Ecto neural progenitor cell (in vitro differentiated cells): ENCODE measurements around the gene NKX1-1.

ENCODE experiments used
- DNase-seq: peaks from one replicate; pipeline ENCODE4 v3.0.0-alpha.2; 2018; ENCODE audit warnings: low spot score

NKX1-1 gene

GRCh38 chr4:1385373-1386340 is 20.6 kb downstream of the NKX1-1 start:
- DNase-seq = no peak

DNA sequence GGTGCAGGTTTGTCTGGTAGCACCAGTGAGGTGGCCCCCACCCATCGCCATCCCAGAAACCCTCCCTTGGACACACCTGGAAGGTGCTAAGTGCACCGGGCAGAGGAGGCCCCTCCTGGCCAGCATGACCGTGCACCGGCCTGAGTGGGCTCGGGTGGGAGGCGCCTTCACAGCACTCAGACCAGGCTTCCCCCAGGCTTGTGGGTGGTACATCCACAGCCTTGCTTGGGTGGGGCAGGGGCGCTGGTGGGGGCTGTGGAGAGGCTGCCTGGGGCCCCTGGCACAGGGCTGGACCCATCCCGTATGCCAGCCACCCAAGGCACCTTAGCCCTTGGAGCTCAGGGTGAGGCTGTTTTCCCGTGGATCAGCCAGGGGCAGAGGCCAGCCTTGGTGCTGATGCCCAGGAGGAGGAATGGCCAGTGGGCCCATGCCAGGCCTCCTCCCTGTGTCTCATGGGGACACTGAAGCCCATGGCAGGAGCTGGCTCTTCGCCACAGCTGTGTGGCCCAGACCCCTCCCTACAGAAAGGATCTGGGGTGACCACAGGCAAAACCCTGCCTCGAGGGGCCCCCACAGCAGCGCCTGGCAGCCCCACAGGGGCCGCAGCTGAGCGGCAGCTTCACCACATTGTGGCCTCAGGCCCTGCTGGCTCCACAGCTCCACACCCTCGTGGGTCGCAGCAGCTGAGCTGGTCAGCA is 21.4 kb downstream of the NKX1-1 start:
- DNase-seq = no peak

DNA sequence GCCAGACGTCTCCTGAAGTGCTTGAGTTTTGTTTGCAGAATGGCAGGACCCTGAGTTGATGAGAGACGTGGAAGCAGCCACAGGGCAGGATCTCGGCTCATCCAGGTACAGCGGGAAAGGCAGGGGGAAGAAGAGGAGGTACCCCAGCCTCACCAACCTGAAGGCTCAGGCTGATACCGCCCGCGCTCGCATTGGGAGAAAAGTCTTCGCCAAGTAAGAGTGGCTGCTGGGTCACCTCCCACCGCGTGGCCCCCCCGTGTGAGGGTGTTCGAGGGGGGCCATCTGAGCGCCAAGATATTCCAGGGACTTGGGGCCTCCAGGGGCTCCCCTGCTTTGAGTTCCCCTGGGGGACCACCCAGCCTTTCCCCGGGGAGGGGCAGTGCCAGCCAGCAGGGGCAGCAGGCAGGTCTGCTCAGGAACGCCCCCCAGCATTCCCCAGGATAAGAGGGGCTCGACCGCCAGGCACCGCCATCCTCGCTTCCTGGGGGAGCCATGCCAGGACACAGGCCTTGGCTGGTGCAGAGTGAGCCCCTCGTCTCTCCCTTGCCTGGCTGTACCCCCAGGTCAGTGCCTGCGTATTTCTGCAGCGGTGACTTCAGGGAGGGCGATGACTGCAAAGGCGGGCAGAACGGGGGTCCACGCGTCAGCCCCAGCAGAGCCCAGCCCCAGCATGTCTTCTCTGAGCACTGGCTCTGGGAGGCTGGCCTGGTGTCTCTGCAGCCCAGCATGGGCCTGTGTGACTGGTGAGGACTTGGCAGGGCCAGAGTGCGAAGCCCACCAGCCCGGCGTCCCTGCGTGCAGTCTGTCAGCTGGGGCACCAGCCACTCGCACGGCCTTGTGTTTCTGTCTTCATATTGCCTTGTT is 22.3 kb downstream of the NKX1-1 start:
- DNase-seq = no peak

- no peak for DNase-seq
These were observed 23.2 kb downstream of the NKX1-1 start for GRCh38 chr4:1382776-1383727.

- no peak for DNase-seq
These were observed 24.2 kb downstream of the NKX1-1 start for GRCh38 chr4:1381944-1382541.

DNA sequence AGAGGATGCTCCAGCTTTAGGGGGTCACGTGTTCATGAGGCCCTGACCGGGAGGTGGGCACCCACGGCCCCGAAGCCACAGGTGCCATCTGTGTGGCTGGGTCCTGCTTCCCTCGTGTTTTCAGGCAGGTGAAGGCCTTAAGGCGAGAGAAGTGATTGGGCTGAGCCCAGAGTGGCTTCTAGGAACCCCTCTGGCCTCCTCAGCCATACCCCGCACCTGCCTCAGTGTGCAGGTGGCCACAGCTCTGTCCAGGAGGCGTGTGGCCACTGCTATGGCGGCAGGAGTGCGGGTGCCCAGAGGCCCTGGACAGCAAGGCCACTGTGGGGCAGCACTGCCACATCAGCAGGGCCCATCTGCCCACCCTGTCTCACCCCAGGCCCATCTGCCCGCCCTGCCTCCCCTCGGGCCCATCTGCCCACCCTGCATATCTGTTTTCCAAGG is 25.0 kb downstream of the NKX1-1 start:
- no peak for DNase-seq

DNA sequence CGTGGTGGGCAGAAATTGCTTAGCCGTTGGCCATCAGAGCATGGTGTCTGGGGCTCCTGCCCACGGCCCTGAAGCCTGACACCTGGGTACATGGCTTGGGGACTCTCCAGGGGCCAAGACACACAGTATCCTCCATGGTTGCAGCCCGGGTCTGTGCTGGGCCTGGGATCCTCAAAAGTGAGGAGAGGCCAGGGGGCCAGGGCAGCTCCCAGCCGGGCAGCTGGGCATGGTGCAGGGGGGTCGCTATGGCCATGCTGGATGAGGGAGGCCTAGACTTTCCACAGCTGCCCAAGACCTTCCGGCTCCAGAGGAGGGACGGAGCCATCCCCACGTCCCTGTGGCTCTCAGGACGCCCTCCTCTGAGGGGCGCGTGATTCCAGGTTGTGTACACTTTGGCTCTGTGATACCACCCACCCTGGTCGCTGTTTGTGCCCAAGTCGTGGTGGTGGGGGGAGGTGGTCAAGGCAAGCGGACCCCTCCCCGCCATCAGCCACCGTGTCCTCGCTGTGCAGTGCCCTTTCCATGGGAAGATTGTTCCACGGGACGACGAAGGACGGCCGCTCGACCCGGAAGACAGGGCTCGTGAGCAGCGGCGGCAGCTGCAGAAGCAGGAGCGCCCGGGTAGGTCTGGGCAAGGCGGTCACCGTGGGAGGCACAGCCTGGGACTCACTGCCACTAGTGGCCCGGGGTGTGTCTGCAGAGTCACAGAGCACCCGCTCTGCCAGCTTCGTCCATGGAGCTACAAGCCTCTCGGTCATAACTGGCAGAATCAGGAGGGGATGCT is 25.7 kb downstream of the NKX1-1 start:
- no peak for DNase-seq

- no peak for DNase-seq
These were observed 26.4 kb downstream of the NKX1-1 start for GRCh38 chr4:1379801-1380331.

- no peak for DNase-seq
These were observed 26.9 kb downstream of the NKX1-1 start for GRCh38 chr4:1379351-1379781.

DNA sequence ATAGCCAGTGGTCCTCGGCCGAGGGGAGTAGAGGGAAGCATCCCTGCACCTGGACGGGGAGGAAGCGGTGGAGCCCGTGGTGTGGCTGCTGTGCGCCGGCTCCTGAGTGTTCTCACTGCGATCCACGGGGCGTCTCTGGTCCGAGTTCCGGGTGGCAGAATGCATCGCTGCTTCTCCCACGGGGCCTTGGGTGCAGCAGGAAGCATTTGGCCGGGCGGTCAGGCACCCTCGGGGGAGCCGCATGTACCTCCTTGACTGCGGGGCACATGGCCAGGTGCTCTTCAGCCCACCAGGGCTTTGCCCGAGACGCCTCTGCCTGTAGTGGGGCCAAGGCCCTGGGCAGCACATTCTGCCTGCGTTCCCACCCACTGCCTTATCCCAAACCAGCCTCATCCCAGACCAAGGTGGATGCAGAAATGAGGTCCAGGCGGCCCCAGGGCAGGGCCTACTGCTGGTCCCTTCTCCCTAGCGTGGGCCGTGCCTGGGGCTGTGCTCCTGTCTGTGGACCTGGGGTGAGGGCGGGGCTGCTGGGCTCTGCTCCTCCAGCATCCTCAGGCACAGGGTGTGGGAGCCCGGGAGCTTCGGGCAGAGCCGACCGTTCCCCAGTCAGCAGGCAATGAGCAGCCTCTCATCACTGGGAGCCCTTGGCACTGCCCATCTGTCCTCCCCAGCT is 27.5 kb downstream of the NKX1-1 start:
- no peak for DNase-seq

- no peak for DNase-seq
These were observed 28.5 kb downstream of the NKX1-1 start for GRCh38 chr4:1377606-1378261.

- DNase-seq = no peak
These were observed 29.2 kb downstream of the NKX1-1 start for GRCh38 chr4:1376841-1377605.

DNA sequence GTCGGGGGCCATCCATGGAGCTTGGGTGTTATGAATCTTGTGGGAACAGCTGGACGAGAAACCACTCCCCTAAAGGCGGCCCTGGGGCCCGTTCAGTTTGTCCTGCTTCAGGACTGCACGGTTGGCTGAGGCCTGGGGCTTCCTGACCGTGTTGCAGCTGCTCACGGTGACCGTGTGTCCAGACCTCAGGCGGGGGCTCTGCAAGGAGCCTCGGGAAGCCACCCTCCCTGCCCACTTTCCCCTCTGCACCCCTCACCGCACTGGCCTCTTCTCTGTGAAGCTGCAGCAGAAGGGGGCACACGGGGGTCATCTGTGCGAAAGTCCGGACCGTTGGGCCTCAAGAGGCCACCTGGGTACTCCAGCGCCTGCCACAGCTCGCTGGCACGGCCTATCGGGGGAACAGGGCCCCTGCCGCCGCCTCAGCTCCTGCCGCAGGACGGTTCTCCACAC is 29.8 kb downstream of the NKX1-1 start:
- DNase-seq = no peak

- no peak for DNase-seq
These were observed 30.4 kb downstream of the NKX1-1 start for GRCh38 chr4:1375761-1376322.

DNA sequence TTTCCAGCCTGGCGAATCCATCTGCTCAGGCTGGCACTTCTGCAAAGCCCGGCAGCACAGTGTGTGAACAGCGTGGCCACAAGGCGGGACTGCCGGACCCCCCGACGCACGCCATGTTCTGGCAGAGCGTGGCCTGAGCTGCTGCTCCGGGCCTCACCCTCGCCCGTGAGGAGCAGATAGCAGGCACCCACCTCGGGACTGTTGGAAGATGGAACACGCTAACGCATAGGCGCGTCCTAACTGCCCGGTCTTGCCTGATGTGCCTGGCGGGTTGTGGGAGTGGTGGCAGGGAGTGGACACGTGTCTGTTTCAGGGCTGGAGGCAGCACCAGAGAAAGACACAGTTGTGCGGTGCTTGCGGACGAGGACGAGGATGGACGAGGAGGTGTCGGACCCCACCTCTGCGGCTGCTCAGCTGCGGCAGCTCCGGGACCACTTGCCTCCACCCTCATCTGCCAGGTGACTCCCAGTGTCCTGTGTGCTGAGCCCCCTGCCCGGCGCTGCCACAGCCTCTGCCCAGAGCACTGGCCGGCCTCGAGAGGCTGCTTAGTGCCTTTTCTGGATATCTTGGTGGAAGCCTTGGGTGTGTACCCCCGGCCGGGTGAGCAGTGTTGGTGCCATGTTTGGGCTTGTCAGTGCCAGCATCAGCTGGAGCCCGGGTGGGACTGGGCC is 31.1 kb downstream of the NKX1-1 start:
- no peak for DNase-seq

GRCh38 chr4:1374706-1375045 is 31.6 kb downstream of the NKX1-1 start:
- DNase-seq = no peak
